GM15510 (cell line): ENCODE results near the gene ZNF569.

ENCODE experiments used
- POLR2A ChIP-seq: IDR thresholded peaks from 3 replicates; pipeline ENCODE4 v1.6.1; 2011; ENCODE audit warnings: borderline replicate concordance; ENCODE audit not compliant: insufficient read length; ENCODE audit errors: extremely low read depth

ZNF569 gene

GRCh38 chr19:37466798-37467607, at the start of gene ZNF569:
Gene ZNF569, minus strand, starts transcription at chr19:37467444. Its CDS starts 22,523 bp downstream, at chr19:37444921.
- peak; percentile 79 for TF ChIP-seq POLR2A

GRCh38 chr19:37513397-37513796, 46.2 kb upstream of the ZNF569 start:
- TF ChIP-seq POLR2A: no peak

- no peak for TF ChIP-seq POLR2A
Observed at GRCh38 chr19:37511821-37512220, 44.6 kb upstream of the ZNF569 start.

- TF ChIP-seq POLR2A: no peak
Observed at GRCh38 chr19:37511186-37511585, 43.9 kb upstream of the ZNF569 start.

- peak; percentile 24 for TF ChIP-seq POLR2A
Observed at GRCh38 chr19:37507167-37507464, 39.9 kb upstream of the ZNF569 start.

- TF ChIP-seq POLR2A: peak; percentile 31
Observed at GRCh38 chr19:37506387-37507166, 39.3 kb upstream of the ZNF569 start, which contains the start of gene ZNF793. Gene ZNF793, plus strand, starts transcription at chr19:37506939. Its CDS starts 16,501 bp downstream, at chr19:37523440.

GRCh38 chr19:37505958-37506386, 38.7 kb upstream of the ZNF569 start:
- TF ChIP-seq POLR2A: no peak

GRCh38 chr19:37492213-37492612, 25.0 kb upstream of the ZNF569 start:
- no peak for TF ChIP-seq POLR2A

GRCh38 chr19:37484406-37485168, 17.3 kb upstream of the ZNF569 start:
- no peak for TF ChIP-seq POLR2A

- TF ChIP-seq POLR2A: no peak
Observed at GRCh38 chr19:37472165-37472564, 4.9 kb upstream of the ZNF569 start.

GRCh38 chr19:37470216-37470615, 3.0 kb upstream of the ZNF569 start:
- TF ChIP-seq POLR2A: no peak

GRCh38 chr19:37468961-37469777, 1.9 kb upstream of the ZNF569 start, which contains the start of gene ZNF570:
Gene ZNF570, plus strand, starts transcription at chr19:37469356. Its CDS starts 999 bp downstream, at chr19:37470355.
- peak; percentile 64 for TF ChIP-seq POLR2A

- TF ChIP-seq POLR2A: no peak
Observed at GRCh38 chr19:37467608-37468090, 405 bp upstream of the ZNF569 start.

- TF ChIP-seq POLR2A: no peak
Observed at GRCh38 chr19:37466277-37466797, 907 bp downstream of the ZNF569 start.

GRCh38 chr19:37452500-37453245, 14.6 kb downstream of the ZNF569 start:
- no peak for TF ChIP-seq POLR2A
